Esophagus muscularis mucosa (tissue), 3 donors: ENCODE results near the gene RAB4A.

Source experiments
- CTCF ChIP-seq, 3 experiments: fragments of 200-600 bp in 2 of 3; fragments of 450-650 bp in 1 of 3; sonication (generic) in 2 of 3; IDR thresholded peaks; one replicate each; pipeline ENCODE4 v1.5.1; 2017 to 2019; ENCODE audit warnings: antibody characterized with exemption in 3 of 3, mild to moderate bottlenecking in 2 of 3, moderate library complexity in 1 of 3
- POLR2A ChIP-seq: fragments of 450-650 bp; IDR thresholded peaks from one replicate; pipeline ENCODE4 v1.6.1; 2017; ENCODE audit warnings: antibody characterized with exemption, moderate library complexity, mild to moderate bottlenecking, low read depth

- no peak for TF ChIP-seq POLR2A
- no peak for TF ChIP-seq CTCF (IDR thresholded peaks at IDR 0.05)
Measured at GRCh38 chr1:229230893-229231753, 39.8 kb upstream of the RAB4A start.
